NCI-H1436 treated with DMSO at 0.1 percent for 48 hours (cell line): Measurements from ENCODE around the gene BOLA1.
"Not testable (repeated sequence)": the region's sequence is repeated elsewhere in the genome, so short reads cannot be mapped to it uniquely, and the experiment has no call there.

ENCODE experiments used
- DNase-seq: peaks from one replicate; lab custom pipeline; 2025; lab: John Stamatoyannopoulos, UW

BOLA1 gene, protein sequence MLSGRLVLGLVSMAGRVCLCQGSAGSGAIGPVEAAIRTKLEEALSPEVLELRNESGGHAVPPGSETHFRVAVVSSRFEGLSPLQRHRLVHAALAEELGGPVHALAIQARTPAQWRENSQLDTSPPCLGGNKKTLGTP

DNA sequence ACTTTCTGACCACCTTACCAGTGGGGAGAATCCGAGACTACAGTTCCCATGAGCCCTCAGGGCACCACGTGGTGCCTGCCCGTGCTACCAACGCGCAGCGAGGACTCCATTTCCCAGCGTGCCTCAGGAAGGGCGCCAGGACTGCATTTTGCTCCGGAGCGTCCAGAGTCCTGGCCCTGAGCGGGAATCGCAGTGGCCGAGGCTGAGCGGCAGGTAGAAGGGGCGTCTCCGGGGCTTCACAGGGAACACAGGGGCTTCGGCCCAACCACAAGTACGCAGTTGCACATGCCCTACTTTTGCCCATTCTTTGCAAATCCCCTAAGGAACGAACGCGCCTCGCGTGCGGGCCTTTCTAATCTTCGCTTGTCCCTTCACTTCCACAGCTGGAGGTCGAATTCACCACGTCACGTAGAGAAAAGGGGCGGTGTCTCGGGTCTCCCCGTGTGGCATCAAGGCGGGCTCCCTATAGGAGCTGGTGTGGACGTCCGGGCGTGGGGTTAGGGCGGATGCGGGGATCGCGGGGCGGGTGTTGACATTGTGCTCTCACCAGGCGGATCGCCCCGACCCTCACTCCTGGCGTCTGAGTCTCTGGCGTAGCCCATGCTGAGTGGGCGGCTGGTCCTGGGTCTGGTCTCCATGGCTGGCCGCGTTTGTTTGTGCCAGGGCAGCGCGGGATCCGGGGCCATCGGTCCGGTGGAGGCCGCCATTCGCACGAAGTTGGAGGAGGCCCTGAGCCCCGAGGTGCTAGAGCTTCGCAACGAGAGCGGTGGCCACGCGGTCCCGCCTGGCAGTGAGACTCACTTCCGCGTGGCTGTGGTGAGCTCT lies at the start of gene BOLA1:
Gene BOLA1 (plus strand): TSS at position 109 of the 825 bp plus-strand sequence. CDS start 492 bp downstream, at position 601.
- DNase-seq = peak; percentile 65

GRCh38 chr1:149849947-149850360 lies 49.4 kb upstream of the BOLA1 start:
- no peak for DNase-seq

- DNase-seq = not testable (repeated sequence)
Measured at GRCh38 chr1:149850732-149851345, 48.5 kb upstream of the BOLA1 start.

DNA sequence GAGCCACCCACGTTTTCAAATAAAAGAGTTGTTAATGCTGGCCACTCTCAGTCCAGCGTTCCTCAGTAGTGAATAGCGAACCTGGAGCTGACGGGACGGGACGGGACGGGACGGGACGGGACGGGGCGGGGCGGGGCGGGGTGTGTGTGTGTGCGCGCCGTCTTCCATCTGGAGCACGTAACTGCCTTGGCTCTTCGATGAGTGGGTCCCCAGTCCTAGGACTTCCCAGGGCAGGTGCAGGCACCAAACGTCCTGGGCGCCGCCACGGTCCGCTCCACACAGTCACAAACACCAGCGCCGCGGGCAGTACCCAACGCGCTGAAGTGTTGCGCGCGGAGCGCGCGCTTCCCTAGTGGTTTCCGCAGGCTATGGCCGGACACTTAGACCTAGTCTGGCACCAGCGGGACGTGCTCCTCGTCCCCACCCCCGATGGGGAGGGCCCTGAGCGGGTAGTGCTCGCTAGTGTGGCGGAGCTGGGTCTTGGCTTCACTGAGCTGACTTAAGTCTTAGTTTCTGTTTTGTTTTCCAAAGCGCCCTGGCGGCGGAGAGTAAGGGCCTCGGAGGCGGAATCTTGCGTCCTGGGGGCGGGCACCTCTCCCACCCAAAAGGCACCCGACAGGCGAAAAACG lies 47.7 kb upstream of the BOLA1 start:
- not testable (repeated sequence) for DNase-seq

DNA sequence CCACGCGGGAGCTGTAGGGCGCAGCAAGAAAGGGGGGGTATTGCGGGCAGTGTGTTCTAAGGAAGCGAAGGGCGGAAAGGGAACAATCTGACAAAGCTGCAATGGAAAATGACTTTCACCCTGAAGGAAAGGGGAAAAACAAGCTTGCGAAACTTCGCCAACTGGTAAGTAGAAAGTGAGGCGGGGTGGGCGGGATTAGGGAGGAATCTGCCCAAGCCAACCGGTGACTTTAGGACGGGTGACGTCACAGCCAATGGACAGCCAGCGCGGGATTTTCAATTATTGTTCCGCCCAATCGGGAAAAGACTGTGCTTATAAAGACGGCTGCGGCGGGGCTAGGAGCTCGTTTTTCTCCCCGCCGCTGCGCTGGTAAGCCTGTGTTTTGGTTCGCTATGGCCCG lies 47.1 kb upstream of the BOLA1 start:
- not testable (repeated sequence) for DNase-seq

- not testable (repeated sequence) for DNase-seq
Measured at GRCh38 chr1:149860271-149860670, 39.1 kb upstream of the BOLA1 start.

GRCh38 chr1:149860684-149861496 lies 38.5 kb upstream of the BOLA1 start:
- DNase-seq = not testable (repeated sequence)

- DNase-seq = not testable (repeated sequence)
Measured at GRCh38 chr1:149861497-149862054, 37.8 kb upstream of the BOLA1 start.

DNA sequence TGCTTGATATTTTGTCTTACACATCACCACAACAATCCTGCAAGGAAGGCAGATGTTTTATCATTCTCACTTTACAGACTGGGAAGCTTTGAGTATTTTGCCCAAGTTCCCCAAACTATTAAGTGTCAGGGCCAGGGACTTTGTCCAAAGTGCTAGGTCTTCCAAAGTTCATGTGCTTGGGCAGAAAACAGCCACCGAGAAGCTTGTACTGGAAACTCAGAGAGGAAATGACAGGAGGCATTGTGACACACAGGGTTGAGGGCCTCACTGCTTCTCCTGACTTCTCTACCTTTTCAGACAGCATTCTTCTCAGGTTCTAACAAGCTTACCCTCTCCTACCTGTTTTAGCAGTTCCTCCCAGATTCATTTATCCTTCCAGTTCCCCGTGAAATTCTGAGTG lies 32.5 kb upstream of the BOLA1 start:
- not testable (repeated sequence) for DNase-seq

- DNase-seq = not testable (repeated sequence)
Measured at GRCh38 chr1:149873060-149873459, 26.3 kb upstream of the BOLA1 start.

DNA sequence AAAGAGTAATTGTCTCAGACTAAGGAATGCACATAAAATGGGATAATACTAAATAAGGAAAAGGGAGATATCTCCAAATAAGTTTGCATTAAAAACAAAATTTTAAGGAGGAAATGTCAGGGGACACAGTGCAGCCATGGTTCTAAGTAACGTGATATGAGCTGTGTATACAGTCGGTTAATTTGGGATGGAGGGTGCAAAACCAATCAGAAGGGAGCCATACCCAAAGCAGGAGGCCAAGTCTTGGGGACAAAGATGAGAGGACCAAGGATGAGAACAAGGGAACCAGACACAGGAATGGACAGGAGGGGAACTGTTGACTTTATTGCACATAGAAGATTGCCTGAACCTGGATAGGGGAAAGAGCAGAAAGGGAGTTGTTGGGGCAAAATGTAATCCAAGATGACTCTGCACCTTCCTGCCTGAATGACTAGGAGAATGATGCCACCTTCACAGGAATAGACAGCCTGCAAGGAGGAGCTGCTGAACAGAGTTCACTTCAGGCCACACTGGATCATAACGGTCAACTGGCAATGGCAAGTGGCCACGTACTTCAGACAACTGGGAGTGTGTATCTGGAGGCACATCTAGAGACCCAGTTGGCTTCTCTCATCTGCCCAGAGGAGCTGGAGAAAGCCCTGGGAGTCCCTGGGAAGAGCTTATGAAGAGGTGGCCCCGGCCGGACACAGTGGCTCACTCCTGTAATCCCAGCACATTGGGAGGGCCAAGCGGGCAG lies 22.0 kb upstream of the BOLA1 start:
- DNase-seq = no peak

DNA sequence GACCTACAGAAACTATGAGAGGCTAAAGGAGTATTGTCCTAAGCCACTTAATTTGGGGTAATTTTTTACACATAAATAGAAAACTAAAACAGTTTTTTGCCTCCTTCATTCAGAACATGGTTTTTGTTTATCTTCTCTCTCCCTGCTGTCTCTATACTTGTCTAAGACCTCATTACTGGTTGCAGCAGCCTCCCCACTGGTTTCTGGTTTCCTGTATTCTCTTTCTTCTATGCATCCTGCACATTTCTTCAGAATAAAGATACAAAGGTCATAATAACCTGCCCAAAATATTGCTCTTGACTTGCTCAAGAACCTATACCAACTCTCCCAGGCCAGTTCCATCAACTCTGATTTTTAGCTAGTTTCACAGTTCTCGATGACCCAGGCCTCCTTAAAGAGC lies 19.8 kb upstream of the BOLA1 start:
- no peak for DNase-seq

DNA sequence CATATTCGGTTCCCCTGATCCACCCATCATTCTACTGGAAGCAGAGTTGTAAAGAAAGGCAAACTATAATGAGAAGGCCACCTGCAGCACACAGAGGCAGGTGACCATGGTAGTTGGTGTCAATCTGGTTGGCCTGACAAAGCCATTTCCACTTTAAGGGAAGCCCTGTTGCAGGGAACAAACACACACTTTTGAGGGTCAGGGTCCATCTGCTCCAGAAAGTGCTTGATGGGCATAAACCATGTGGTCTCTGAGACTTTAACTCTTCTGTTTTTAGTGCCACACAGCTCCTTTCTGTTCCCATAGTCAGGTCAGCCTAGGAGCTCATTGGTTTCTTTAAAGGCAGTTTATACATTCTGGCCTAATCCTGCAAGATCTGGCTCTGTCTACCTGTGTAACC lies 17.5 kb upstream of the BOLA1 start:
- no peak for DNase-seq

DNA sequence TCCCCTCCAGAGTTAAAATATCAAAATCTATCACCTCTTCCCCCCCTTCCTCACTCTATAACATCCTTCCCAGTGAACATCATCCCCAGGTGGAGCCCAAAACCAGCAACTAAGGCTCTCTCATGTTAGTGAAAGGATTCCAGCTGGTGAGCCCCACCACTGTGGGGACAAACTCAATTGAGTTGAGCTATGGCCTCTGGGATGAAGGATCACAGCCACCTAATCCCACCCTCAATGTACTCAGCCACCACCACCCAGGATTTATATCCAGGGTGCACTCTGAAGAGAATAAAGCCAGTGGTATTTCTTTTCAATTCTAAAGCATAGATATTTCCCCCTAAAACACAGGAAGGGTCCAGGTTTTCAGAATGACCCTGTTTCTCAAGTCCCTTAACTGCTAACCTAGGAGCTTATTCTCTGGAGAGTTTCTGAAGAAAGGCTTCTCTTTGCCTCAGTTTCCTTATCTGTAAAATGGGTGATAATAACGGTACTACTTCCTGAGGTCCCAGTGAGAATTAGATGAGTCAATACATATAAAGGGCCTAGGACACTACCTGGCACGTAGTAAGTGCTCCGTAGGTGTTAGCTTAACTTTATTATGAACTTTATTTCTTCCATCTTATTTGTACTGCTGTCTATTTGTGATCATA lies 15.6 kb upstream of the BOLA1 start:
- no peak for DNase-seq

DNA sequence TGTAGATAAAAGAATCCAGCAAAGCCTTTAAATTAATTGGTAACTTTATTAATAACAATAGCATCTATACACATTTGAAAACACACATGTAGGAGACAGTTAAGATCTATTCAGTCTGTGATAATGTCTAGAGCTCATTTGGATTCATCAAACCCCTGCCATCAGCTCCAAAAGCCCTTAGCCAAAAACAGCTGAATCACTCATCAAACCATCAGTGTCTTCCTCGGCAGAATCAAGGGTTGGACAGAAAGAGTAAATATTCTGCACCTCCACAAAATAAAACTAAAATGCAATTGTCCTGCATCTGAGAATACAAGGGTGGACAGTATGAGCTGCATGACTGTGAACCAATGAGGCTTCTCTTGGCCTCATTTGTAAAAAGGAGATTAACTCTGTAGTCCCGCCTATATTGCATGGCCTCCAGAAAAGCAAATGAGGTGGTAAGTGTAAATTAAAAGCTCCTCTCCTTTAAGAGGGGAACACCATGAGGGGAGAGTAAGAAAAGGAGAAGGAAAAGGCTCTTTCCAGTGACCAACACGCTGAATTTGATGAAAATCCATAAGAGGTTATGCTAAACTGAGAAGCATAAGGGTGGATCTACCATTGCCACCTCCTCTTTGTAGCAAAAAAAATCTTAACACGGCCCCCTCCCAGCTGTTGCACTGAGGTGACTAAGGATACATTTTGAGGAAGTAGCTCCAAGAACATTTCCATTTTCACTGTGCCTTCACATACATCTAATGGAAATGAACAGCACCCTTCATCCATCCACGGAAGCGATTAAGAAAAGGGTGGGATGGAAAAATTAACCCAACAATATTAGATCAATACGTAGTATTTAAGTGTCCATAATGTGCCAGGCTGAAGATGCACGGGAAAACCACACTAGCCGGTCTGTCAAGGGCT lies 14.7 kb upstream of the BOLA1 start:
- DNase-seq = peak; percentile 52

GRCh38 chr1:149885339-149886120 lies 13.8 kb upstream of the BOLA1 start:
- DNase-seq = peak; percentile 36

- DNase-seq = not testable (repeated sequence)
Measured at GRCh38 chr1:149886121-149886395, 13.3 kb upstream of the BOLA1 start.

GRCh38 chr1:149886396-149887195 lies 12.8 kb upstream of the BOLA1 start:
- DNase-seq = peak; percentile 99
